Daoy (cell line): Measurements from ENCODE around the gene SND1. TPM values are rescaled to one million over a fixed set of nuclear protein-coding genes. Genes with fewer than 3 reads are reported as not detected.

Experiments used
- DNase-seq: peaks from one replicate; pipeline ENCODE4 v3.0.0-alpha.2; 2015; ENCODE audit warnings: low read depth
- total RNA-seq: library from RNA; depleted of rRNA; stranded (reverse); fragments of >200 nt; shearing (Covaris generic); gene quantifications from 2 replicates; pipeline ENCODE4 v1.2.3, GENCODE V29; 2014; rRNA removed

SND1 gene
- total RNA-seq, result 228 and 229 TPM in 2 replicates

DNA sequence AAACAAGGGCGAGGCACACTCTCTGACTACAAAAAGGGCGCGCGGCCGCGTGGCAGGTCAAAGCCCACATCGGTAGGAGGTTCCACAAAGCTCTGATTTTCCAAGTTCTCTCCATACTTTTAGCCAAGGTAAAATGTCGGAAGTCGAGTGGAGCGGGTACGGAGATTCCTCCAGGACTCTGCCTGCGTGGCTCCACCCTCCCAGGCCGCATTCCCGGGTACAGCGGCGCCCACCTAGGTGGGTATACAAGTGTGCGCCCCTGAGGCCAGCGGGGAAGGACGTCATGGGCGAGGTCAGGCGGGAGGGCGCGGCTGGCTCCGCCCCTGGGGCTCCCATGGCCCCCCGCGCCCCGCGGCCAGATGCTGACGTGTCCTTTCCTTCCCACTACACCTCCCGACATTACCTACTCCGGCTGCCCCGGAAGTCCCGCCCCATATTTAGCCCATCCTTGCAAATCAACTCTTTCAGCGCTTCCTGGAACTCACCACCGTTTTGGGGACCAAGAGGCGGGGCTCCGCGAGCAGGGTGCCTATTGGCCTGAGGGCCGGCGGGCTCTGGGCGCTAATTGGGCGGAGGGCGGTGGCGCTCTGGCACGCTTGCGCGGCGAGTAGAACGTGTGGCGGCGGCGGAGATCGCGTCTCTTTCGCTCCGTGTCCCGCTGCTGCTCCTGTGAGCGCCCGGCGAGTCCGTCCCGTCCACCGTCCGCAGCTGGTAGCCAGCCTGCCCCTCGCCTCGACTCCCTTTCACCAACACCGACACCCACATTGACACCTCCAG, at the start of gene SND1:
TSS of gene SND1 (plus strand) at position 639 of the 777 bp plus-strand sequence. CDS start 180 bp downstream, outside the sequence.
- peak; percentile 100 for DNase-seq

DNA sequence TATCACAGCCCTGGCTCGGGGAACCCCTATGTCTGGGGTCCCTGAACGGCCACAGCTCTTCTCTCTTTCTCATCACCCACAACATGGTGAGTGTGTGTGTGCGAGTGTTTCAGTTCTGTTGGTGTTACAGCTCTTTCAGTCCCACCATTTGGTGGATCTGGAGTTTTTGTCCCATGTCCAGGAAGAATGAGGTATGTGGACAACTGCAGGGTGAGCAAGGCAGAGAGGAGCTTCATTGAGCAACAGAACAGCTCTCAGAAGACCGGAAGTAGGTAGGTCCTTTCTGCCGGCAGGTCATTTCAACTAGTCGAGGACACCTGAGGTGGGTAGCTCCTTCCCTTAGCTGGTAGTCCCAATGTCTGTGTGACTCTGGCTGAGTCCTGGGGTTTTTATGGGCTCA, 43.5 kb upstream of the SND1 start:
- no peak for DNase-seq

DNA sequence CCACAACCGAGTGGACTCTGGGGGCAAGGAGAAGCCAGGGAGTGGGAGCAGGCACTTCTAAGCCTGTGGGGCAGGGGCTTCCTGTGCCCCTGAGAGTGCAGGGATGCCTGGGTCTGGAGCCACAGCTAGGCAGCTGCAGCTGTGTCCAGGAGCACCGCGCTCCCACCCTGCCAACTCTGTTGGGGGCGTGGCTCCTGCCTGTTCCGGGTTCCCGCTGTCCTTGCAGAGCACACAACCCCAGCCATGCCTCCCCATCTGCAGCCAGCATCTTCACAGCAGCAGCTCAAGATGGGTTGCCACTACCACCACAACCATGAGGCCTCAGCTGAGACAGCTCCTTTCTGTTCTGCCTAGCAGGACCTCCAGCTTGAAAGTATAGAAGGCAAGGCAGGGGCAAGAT, 42.7 kb upstream of the SND1 start:
- no peak for DNase-seq

DNA sequence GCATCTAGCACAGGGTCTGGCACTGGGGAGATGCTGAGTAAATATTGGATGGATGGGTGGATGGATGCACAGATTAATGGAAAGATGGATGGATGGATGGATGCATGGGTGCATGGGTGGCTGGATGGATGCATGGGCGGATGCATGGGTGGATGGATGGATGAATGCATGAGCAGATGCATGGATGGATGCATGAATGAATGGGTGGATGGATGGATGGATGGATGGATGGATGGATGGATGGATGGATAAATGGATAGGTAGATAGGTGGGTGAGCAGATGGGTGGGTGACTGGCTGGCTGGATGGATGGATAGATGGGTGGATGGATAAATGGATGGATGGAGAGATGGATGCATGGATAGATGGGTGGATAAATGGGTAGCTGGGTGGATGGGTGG, 39.7 kb upstream of the SND1 start:
- no peak for DNase-seq

- no peak for DNase-seq
Observed at GRCh38 chr7:127616724-127617123, 35.3 kb upstream of the SND1 start.

- DNase-seq, result no peak
Observed at GRCh38 chr7:127618042-127618441, 34.0 kb upstream of the SND1 start, which contains the start of gene PAX4. Gene PAX4 (minus strand): TSS chr7:127618142. CDS start chr7:127615928, 2,214 bp downstream.

GRCh38 chr7:127618775-127619174, 33.2 kb upstream of the SND1 start:
- no peak for DNase-seq

- no peak for DNase-seq
Observed at GRCh38 chr7:127619681-127620405, 32.2 kb upstream of the SND1 start.

DNA sequence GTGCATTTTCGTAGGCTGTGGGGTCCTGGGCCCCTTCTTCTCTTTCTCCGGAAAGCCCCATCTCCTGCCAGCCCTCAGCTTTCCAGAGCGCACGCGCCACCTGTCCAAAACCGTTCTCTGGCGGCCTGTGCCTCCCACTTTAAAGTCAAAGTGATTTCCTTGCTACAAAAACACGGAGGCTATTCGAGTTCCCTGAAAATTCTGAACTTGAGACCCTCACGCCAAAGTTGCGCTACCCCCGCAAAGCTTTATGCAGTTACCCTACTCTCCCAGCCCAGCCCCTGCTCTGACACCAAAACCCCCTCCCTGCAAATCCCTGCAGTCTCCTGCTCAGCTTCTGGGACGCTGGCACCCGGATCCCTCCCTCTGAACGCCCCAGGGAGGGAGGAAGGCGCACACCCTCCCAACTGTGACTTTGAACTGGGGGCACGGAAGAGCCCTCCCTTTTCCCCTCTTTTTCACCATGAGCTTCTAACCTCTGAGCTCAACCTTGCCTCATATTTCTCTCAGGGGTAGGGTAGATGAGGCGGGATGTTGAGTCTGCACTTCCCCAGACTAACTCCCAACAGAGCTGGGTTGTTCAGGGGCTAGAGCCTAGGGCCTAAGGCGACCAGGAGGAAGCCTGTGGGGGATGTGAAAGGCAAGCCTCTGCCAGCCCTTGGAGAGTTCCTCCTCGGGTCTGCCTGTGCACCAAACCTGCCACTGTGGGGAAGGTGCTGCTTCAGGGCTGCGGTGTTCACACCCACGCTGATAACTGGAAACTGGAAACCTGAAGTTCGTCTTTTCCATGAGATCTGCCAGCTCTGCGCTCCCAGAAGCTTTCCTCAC, 31.4 kb upstream of the SND1 start:
- no peak for DNase-seq

GRCh38 chr7:127625331-127625730, 26.7 kb upstream of the SND1 start:
- DNase-seq, result no peak

- DNase-seq, result no peak
Observed at GRCh38 chr7:127628445-127628844, 23.5 kb upstream of the SND1 start.

GRCh38 chr7:127629268-127629854, 22.6 kb upstream of the SND1 start:
- DNase-seq, result peak; percentile 29

- DNase-seq, result no peak
Observed at GRCh38 chr7:127632276-127632910, 19.6 kb upstream of the SND1 start.

DNA sequence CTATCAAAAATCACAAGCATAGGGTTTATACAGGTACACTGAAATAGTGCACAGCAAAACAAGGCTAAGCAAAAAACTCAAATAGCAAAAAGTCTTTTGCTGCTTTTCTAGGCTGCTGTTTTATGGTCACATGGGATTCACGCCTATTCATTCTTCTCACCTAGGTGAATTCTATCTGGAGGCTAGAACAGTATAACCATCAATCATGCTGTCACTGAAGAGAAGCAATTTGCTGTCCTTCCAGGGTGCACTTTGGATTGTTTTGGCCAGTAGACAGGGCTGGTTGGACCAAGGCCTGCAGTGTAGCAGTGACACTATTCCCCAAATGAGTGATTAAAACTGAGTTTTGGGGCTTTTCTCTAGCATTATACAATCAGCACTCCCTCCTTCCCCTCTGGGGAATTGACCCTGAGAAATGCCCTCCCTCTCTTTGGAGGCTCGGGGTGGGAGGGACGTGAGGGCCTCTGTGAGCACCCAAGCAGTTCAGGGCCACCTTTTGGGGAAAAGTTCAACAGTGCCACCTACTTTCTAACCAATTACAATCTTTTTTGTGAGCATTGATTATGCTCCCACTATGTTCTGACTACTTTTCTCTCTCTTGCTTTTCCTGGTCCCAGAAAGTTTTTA, 16.2 kb upstream of the SND1 start:
- DNase-seq, result no peak

GRCh38 chr7:127638197-127638596, 13.8 kb upstream of the SND1 start:
- no peak for DNase-seq

- DNase-seq, result no peak
Observed at GRCh38 chr7:127644484-127644883, 7.5 kb upstream of the SND1 start.

GRCh38 chr7:127647636-127648035, 4.4 kb upstream of the SND1 start:
- DNase-seq, result no peak

DNA sequence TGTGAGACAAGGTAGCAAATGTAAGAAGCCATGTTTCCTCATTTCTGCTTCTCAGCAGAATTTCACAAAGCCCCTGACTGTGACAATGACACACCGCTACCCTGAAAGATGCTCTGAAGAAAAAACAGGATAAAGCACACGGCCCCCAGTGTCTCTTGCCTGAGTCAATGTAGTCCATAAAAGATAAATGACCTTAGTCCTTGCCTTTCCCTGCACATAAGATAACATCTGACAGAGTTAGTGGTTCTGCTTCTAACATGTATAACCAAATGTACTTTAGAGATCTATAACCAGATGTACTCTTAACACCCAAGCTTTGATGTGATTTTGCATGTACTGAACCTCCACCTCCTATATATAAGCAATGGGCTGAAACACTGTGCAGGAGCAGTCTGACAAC, 3.0 kb upstream of the SND1 start:
- DNase-seq, result no peak

- no peak for DNase-seq
Observed at GRCh38 chr7:127650847-127651555, 993 bp upstream of the SND1 start.
